Gastrocnemius medialis (tissue), 4 donors: ENCODE measurements around the gene CDC123. TPM values are rescaled to one million over a fixed set of nuclear protein-coding genes. Genes with fewer than 3 reads are reported as not detected.
"Not testable (repeated sequence)": the region's sequence is repeated elsewhere in the genome, so short reads cannot be mapped to it uniquely, and the experiment has no call there.

ENCODE experiments used
- ATAC-seq, 2 donors: fragments of 150-250 bp; one replicate each; pipeline ENCODE4 v1.9.1; 2016
- DNase-seq, 2 donors: peaks; one replicate each; pipeline ENCODE4 v3.0.0-alpha.2; 2019
- H3K27ac ChIP-seq, 4 donors: fragments of 200-600 bp; sonication (generic); 1 replicate in 1 of 4; 2 replicates in 3 of 4; pipeline ENCODE4 v1.5.1; 2016 to 2018; ENCODE audit warnings: mild to moderate bottlenecking in 2 of 4, moderate library complexity in 1 of 4
- H3K27me3 ChIP-seq, 3 donors: fragments of 200-600 bp; sonication (generic) in 2 of 3; 1 replicate in 1 of 3; 2 replicates in 2 of 3; pipeline versions ENCODE4 v1.5.1 to v1.6.0; 2016 to 2019; ENCODE audit warnings: mild to moderate bottlenecking in 1 of 3, moderate library complexity in 1 of 3
- H3K36me3 ChIP-seq, 2 donors: fragments of 200-600 bp; sonication (generic) in 1 of 2; one replicate each; pipeline ENCODE4 v1.5.1; 2017 to 2018
- H3K4me1 ChIP-seq, 2 donors: fragments of 200-600 bp; sonication (generic) in 1 of 2; one replicate each; pipeline ENCODE4 v1.5.1; 2016 to 2017; ENCODE audit warnings: mild to moderate bottlenecking in 2 of 2
- H3K4me3 ChIP-seq, 4 donors: fragments of 200-600 bp; sonication (generic) in 3 of 4; 1 replicate in 1 of 4; 2 replicates in 3 of 4; pipeline ENCODE4 v1.5.1; 2016 to 2019; ENCODE audit warnings: mild to moderate bottlenecking in 2 of 4
- H3K9me3 ChIP-seq, 3 donors: fragments of 200-600 bp; sonication (generic) in 2 of 3; 1 replicate in 1 of 3; 2 replicates in 2 of 3; pipeline ENCODE4 v1.5.1; 2016 to 2019
- CTCF ChIP-seq, 5 experiments: fragments of 450-650 bp in 3 of 5; fragments of 200-600 bp in 2 of 5; sonication (generic) in 2 of 5; IDR thresholded peaks in 4 of 5; conservative IDR thresholded peaks in 1 of 5; 1 replicate in 4 of 5; 2 replicates in 1 of 5; pipeline ENCODE4 v1.5.1; 2016 to 2019; ENCODE audit warnings: antibody characterized with exemption in 5 of 5, mild to moderate bottlenecking in 3 of 5, moderate library complexity in 3 of 5
- POLR2A ChIP-seq, 2 donors: fragments of 450-650 bp; IDR thresholded peaks; one replicate each; pipeline ENCODE4 v1.6.1; 2017; ENCODE audit warnings: antibody characterized with exemption in 2 of 2, mild to moderate bottlenecking in 2 of 2, moderate library complexity in 2 of 2
- in situ Hi-C, 4 donors: fragments of 200-750 bp; cut with MboI; loops; one replicate each; pipeline versions ENCODE4 v1.15.0 to v1.8.0; 2017; ENCODE audit warnings: low sequenced_read_pairs in 4 of 4
- intact Hi-C: fragments of 100-400 bp; cut with DNase I; formaldehyde crosslinking; loops from one replicate; pipeline ENCODE4 v1.15.1; 2023; ENCODE audit warnings: low total_unique reads
- total RNA-seq, 4 donors: library from RNA; depleted of rRNA; stranded (reverse); fragments of >200 nt; gene quantifications; one replicate each; pipeline versions ENCODE4 v1.1.0 to v1.2.3, GENCODE V29; 2016

CDC123 gene
- total RNA-seq, 4 donors from 2014 or later = 31.0 to 54.3 (median 37.9) TPM

GRCh38 chr10:12279281-12279680, 83.3 kb downstream of the CDC123 start:
- H3K4me3 ChIP-seq = no peak overlapping the region
- ATAC-seq (no peak), DNase-seq (no peak)
- no peaks in the 10 kb centered on the region for H3K4me1 ChIP-seq
- H3K27ac ChIP-seq = no peak overlapping the region
- intact Hi-C loops = no loop called here
- no peaks in the 10 kb centered on the region for H3K36me3 ChIP-seq
- H3K9me3 ChIP-seq = no peaks in the 10 kb centered on the region
- no peak for TF ChIP-seq POLR2A (IDR thresholded peaks at IDR 0.05)
- no peak for TF ChIP-seq CTCF (IDR thresholded peaks at IDR 0.05 in 4 of 5, conservative IDR thresholded peaks at IDR 0.05 in 1 of 5)
- in situ Hi-C loops = no loop called here
- H3K27me3 ChIP-seq = no peaks in the 10 kb centered on the region

GRCh38 chr10:12287772-12288171, 91.8 kb downstream of the CDC123 start:
- no peak for TF ChIP-seq CTCF (IDR thresholded peaks at IDR 0.05 in 4 of 5, conservative IDR thresholded peaks at IDR 0.05 in 1 of 5)
- TF ChIP-seq POLR2A (IDR thresholded peaks at IDR 0.05) = no peak
- no peak overlapping the region for H3K4me3 ChIP-seq
- no peak overlapping the region for H3K27ac ChIP-seq
- H3K9me3 ChIP-seq = no peaks in the 10 kb centered on the region
- no peaks in the 10 kb centered on the region for H3K36me3 ChIP-seq
- no peak for DNase-seq
- ATAC-seq = no peak
- intact Hi-C loops (no loop called here), in situ Hi-C loops (no loop called here)
- H3K4me1 ChIP-seq = no peaks in the 10 kb centered on the region
- H3K27me3 ChIP-seq = no peaks in the 10 kb centered on the region

- H3K9me3 ChIP-seq, intact Hi-C loops, in situ Hi-C loops, H3K4me3 ChIP-seq, ATAC-seq, H3K27me3 ChIP-seq, H3K36me3 ChIP-seq, H3K4me1 ChIP-seq, DNase-seq, H3K27ac ChIP-seq: not testable (repeated sequence)
Measured at GRCh38 chr10:12297784-12298183, 101.8 kb downstream of the CDC123 start.

GRCh38 chr10:12299222-12299965, 103.4 kb downstream of the CDC123 start:
- Histone ChIP-seq H3K36me3 (no peaks in the 10 kb centered on the region), H3K4me1 (no peaks in the 10 kb centered on the region), H3K4me3 (no peak overlapping the region), H3K27me3 (no peaks in the 10 kb centered on the region), H3K27ac (no peak overlapping the region), H3K9me3 (no peaks in the 10 kb centered on the region)
- ATAC-seq = no peak
- in situ Hi-C loops (no loop called here), intact Hi-C loops (no loop called here)
- DNase-seq = no peak
- TF ChIP-seq CTCF (IDR thresholded peaks at IDR 0.05 in 4 of 5, conservative IDR thresholded peaks at IDR 0.05 in 1 of 5) (no peak), POLR2A (IDR thresholded peaks at IDR 0.05) (no peak)

Other genes starting within 250 kb of the CDC123 start
- gene UPF2, start 153.4 kb upstream of the CDC123 start, total RNA-seq = 10 to 100 TPM; 22.9 to 30.7 (median 26.4) TPM
- 10 to 100 TPM; 15.2 to 45.7 (median 25.4) TPM for gene DHTKD1, start 127.2 kb upstream of the CDC123 start, total RNA-seq
- 1 to 10 TPM; 6.0 to 9.4 (median 8.6) TPM for gene SEC61A2, start 66.5 kb upstream of the CDC123 start, total RNA-seq
- 1 to 10 TPM; 5.1 to 8.2 (median 5.6) TPM for gene NUDT5, start 297 bp upstream of the CDC123 start, total RNA-seq
- gene CAMK1D, start 153.4 kb downstream of the CDC123 start, total RNA-seq = 1 to 10 TPM in 3 of 4 donors, under 1 TPM in 1; 0.55 to 2.2 (median 1.5) TPM